K562 (cell line): Measurements from ENCODE around the gene WDR18. TPM values are rescaled to one million over a fixed set of nuclear protein-coding genes. Genes with fewer than 3 reads are reported as not detected.
A peak's percentile ranks its signal among the peaks of the same experiment; 100 is the strongest.

Source experiments
- ADNP ChIP-seq: fragments of 200-800 bp; sonication (Bioruptor generic); IDR thresholded peaks from 2 replicates; pipeline ENCODE4 v1.6.1; 2016; ENCODE audit warnings: missing genetic modification characterization, missing compliant biosample characterization
- CBX1 ChIP-seq: sonication (generic); IDR thresholded peaks from 2 replicates; pipeline ENCODE4 v1.6.1; 2016; ENCODE audit warnings: antibody characterized with exemption, low read depth, mild to moderate bottlenecking
- MGA ChIP-seq: fragments of 450-650 bp; IDR thresholded peaks from 2 replicates; pipeline ENCODE4 v1.6.1; 2016; ENCODE audit warnings: mild to moderate bottlenecking, moderate library complexity
- NCOA4 ChIP-seq: fragments of 450-650 bp; IDR thresholded peaks from 2 replicates; pipeline ENCODE4 v1.6.1; 2018; ENCODE audit warnings: mild to moderate bottlenecking; ENCODE audit not compliant: partially characterized antibody
- RNF2 ChIP-seq: sonication (generic); IDR thresholded peaks from 2 replicates; pipeline ENCODE4 v1.6.1; 2016
- RREB1 ChIP-seq: fragments of 250-450 bp; sonication (Bioruptor Pico); IDR thresholded peaks from 2 replicates; pipeline ENCODE4 v1.4.0; 2020
- SMAD4 ChIP-seq: fragments of 250-450 bp; sonication (Bioruptor Pico); conservative IDR thresholded peaks from 2 replicates; pipeline ENCODE4 v1.8.0; 2021; ENCODE audit warnings: inconsistent platforms, mild to moderate bottlenecking, moderate library complexity
- SOX6 ChIP-seq: fragments of 450-650 bp; IDR thresholded peaks from 2 replicates; pipeline ENCODE4 v1.6.1; 2014; ENCODE audit warnings: mild to moderate bottlenecking
- TCF7L2 ChIP-seq: fragments of 150-350 bp; IDR thresholded peaks from 2 replicates; pipeline ENCODE4 v1.6.1; 2016; ENCODE audit warnings: low read depth, mild to moderate bottlenecking, low read length, moderate library complexity
- ZNF23 ChIP-seq: fragments of 250-450 bp; sonication (Bioruptor Pico); IDR thresholded peaks from 2 replicates; pipeline ENCODE4 v1.4.0; 2020; ENCODE audit warnings: mild to moderate bottlenecking
- ZNF3 ChIP-seq: fragments of 250-450 bp; sonication (Bioruptor Pico); IDR thresholded peaks from 2 replicates; pipeline ENCODE4 v1.5.0; 2021; ENCODE audit warnings: mild to moderate bottlenecking, moderate library complexity
- polyA plus RNA-seq, 8 experiments: library from polyadenylated mRNA; depleted of rRNA in 4 of 8; stranded (reverse) in 5 of 8; unstranded in 3 of 8; fragments of >200 nt; fragmentation: Nextera tagmentation in 2 of 8; fragmentation: Illumina TruSeq in 1 of 8; extraction: Ambion mirVana in 2 of 8; extraction: Trizol in 1 of 8; gene quantifications; 2 replicates each; pipeline versions ENCODE4 v1.2.1 to v1.2.3, GENCODE V29; 2011 to 2014; ENCODE audit warnings: inconsistent platforms in 1 of 8, missing spikeins in 1 of 8
- total RNA-seq, 7 experiments: library from RNA; depleted of rRNA in 6 of 7; stranded (reverse); fragments of >200 nt in 6 of 7; fragmentation: Illumina TruSeq in 2 of 7; extraction: Trizol in 2 of 7; gene quantifications; 2 replicates each; pipeline versions ENCODE4 v1.2.1 to v1.2.3, GENCODE V29; 2011 to 2021; ENCODE audit warnings: low replicate concordance in 1 of 7

The WDR18 gene
- total and polyA plus RNA-seq, 9 of the 15 experiments (the other 6 are each of a cell fraction or from before 2014, with no cell fraction given), result 0.65 to 181 (median 30.1) TPM

GRCh38 chr19:1040476-1041271 lies 56.5 kb downstream of the WDR18 start (continued):
- TF ChIP-seq MGA, result no peak
- TF ChIP-seq NCOA4, result peak; percentile 73
- TF ChIP-seq CBX1, result peak; percentile 88
- TF ChIP-seq TCF7L2, result no peak
- no peak for TF ChIP-seq RREB1
- TF ChIP-seq ZNF23 (CRISPR knock-in tag), result no peak
- TF ChIP-seq SMAD4 (CRISPR knock-in tag), result peak; percentile 36; the same call in 1 of the 2 replicates
- no peak for TF ChIP-seq ZNF3 (CRISPR knock-in tag)
- TF ChIP-seq ADNP (tag), result peak; percentile 93
- TF ChIP-seq SOX6, result peak; percentile 55
- TF ChIP-seq RNF2, result peak; percentile 50; the same call in 1 of the 2 replicates
